ENCODE measurements around the gene NUMA1.

The NUMA1 gene

DNA sequence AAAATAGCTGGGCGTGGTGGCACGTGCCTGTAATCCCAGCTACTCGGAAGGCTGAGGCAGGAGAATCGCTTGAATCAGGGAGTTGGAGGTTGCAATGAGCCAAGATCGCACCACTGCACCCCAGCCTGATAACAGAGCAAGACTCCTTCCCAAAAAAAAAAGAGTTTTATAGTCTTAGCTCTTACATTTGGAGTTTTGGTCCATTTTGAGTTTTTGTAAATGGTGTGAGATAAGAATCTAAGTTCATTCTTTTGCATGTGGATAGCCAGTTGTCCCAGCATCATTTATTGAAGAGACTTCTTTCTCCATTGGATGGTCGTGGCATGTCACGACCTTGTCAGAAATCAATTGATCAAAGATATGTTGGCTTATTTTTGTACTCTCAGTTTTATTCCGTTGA is 116.9 kb downstream of the NUMA1 start:
- no peak for TF ChIP-seq CTCF (conservative IDR thresholded peaks at IDR 0.05; ENCODE audit: low read length)
- no peak for DNase-seq (ENCODE audit: low read depth)

GRCh38 chr11:71962428-71963038 is 117.8 kb downstream of the NUMA1 start:
- no peak for TF ChIP-seq CTCF (conservative IDR thresholded peaks at IDR 0.05; ENCODE audit: low read length)
- DNase-seq (ENCODE audit: low read depth): peak; percentile 31
- H3K4me3 ChIP-seq (ENCODE audit: low read length): no peak overlapping the region

More for the DNA sequence above, 116.9 kb downstream of the NUMA1 start:
- no peak overlapping the region for H3K4me3 ChIP-seq (ENCODE audit: low read length)

GRCh38 chr11:71955898-71956456 is 124.4 kb downstream of the NUMA1 start:
- H3K4me3 ChIP-seq (ENCODE audit: low read length): no peak overlapping the region
- no peak for DNase-seq (ENCODE audit: low read depth)
- TF ChIP-seq CTCF (conservative IDR thresholded peaks at IDR 0.05; ENCODE audit: low read length): no peak

All from AG10803 (cell line).